ENCODE data around the gene NECAB3.

The NECAB3 gene

GRCh38 chr20:33663161-33664084, 10.8 kb downstream of the NECAB3 start:
- DNase-seq = no peak

GRCh38 chr20:33662172-33662571, 12.1 kb downstream of the NECAB3 start, which contains the start of gene C20orf144:
C20orf144 (plus strand) TSS chr20:33662327; CDS start chr20:33662346, 19 bp downstream.
- DNase-seq = no peak

- no peak for DNase-seq
Measured at GRCh38 chr20:33660685-33661058, 13.6 kb downstream of the NECAB3 start.

- no peak for DNase-seq
Measured at GRCh38 chr20:33660035-33660684, 14.1 kb downstream of the NECAB3 start.

- DNase-seq = no peak
Measured at GRCh38 chr20:33659341-33660034, 14.7 kb downstream of the NECAB3 start.

- no peak for DNase-seq
Measured at GRCh38 chr20:33658929-33659328, 15.3 kb downstream of the NECAB3 start.

GRCh38 chr20:33658510-33658909, 15.7 kb downstream of the NECAB3 start:
- no peak for DNase-seq

- DNase-seq = no peak
Measured at GRCh38 chr20:33657704-33658095, 16.5 kb downstream of the NECAB3 start.

- DNase-seq = no peak
Measured at GRCh38 chr20:33656783-33657703, 17.2 kb downstream of the NECAB3 start.

- no peak for DNase-seq
Measured at GRCh38 chr20:33656010-33656782, 18.0 kb downstream of the NECAB3 start.

GRCh38 chr20:33655164-33655563, 19.1 kb downstream of the NECAB3 start:
- DNase-seq = no peak

GRCh38 chr20:33654680-33655161, 19.5 kb downstream of the NECAB3 start:
- no peak for DNase-seq

GRCh38 chr20:33653900-33654596, 20.2 kb downstream of the NECAB3 start:
- no peak for DNase-seq

GRCh38 chr20:33653218-33653899, 20.9 kb downstream of the NECAB3 start:
- peak; percentile 57 for DNase-seq

GRCh38 chr20:33651562-33652048, 22.6 kb downstream of the NECAB3 start:
- DNase-seq = no peak

- DNase-seq = no peak
Measured at GRCh38 chr20:33650753-33651561, 23.3 kb downstream of the NECAB3 start.

GRCh38 chr20:33650111-33650752, 24.0 kb downstream of the NECAB3 start:
- DNase-seq = no peak

- peak; percentile 19 for DNase-seq
Measured at GRCh38 chr20:33649201-33649681, 25.0 kb downstream of the NECAB3 start.

All from NCI-H1694 (cell line).